ENCODE measurements around the gene JHY.

The JHY gene

DNA sequence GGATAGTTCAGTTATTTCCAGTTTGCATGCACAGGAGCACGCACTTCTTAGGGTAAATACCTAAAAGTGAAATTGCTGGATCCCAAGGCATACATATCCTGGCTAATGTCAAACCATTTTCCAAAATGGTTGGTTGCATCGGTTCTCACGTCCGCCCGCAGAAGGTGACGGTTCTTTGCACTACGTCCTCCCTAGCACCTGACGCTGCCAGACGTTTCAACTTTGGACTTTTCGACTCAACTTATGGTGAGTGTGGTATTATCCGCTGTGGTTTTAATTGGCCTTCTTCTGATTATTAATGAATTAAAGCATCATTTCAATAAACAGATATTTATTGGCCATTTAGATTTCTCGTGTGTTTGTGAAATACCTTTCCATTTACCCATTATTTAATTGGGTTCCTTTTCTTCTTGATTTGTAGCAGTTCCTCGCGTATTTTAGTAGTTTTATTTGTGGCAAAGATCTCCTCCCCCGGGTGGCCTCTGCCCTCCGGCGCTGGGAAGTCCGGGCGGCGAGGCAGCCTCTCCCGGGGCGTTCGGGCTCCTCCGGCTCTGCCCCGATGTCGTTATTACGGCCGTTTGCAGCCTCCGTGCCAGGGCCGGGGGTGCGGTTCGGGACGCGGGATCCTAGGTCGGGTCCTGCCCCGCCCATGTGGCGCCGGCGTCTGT lies at the start of gene JHY:
JHY (plus strand) TSS at position 571 of the 668 bp plus-strand sequence. CDS start 3,091 bp downstream, outside the sequence.
- Histone ChIP-seq H3K4me2 (ENCODE audit: low read length) (peak within 1 kb of the TSS; percentile 63), H3K9me2 (ENCODE audit: low read depth, low read length) (no peaks in the 10 kb centered on the region), H3K79me2 (ENCODE audit: insufficient read depth, low read length) (no peaks in the 10 kb centered on the region), H3K4me3 (ENCODE audit: low read depth, low read length, poor library complexity, severe bottlenecking) (peak within 1 kb of the TSS; percentile 61), H3K9me3 (ENCODE audit: low read length) (no peaks in the 10 kb centered on the region), H3K9ac (ENCODE audit: low read length) (peak within 1 kb of the TSS; percentile 45; the same call in 1 of the 2 replicates), H3K36me3 (ENCODE audit: insufficient read depth, low read length) (no peaks in the 10 kb centered on the region), H3F3A (ENCODE audit: insufficient read depth, low read length) (no peaks in the 10 kb centered on the region; the same call in 1 of the 2 replicates), H3K27ac (ENCODE audit: low read depth, low read length, poor library complexity, severe bottlenecking) (no peak within 1 kb of the TSS), H2AFZ (ENCODE audit: low read length) (no peak within 1 kb of the TSS), H3K27me3 (ENCODE audit: insufficient read depth, low read length) (no peaks in the 10 kb centered on the region), H4K20me1 (ENCODE audit: insufficient read depth, low read length) (no peaks in the 10 kb centered on the region), H3K4me1 (ENCODE audit: insufficient read depth, low read length, severe bottlenecking) (peaks cover 10% of the 10 kb centered on the region)
- TF ChIP-seq, protein P1, sequence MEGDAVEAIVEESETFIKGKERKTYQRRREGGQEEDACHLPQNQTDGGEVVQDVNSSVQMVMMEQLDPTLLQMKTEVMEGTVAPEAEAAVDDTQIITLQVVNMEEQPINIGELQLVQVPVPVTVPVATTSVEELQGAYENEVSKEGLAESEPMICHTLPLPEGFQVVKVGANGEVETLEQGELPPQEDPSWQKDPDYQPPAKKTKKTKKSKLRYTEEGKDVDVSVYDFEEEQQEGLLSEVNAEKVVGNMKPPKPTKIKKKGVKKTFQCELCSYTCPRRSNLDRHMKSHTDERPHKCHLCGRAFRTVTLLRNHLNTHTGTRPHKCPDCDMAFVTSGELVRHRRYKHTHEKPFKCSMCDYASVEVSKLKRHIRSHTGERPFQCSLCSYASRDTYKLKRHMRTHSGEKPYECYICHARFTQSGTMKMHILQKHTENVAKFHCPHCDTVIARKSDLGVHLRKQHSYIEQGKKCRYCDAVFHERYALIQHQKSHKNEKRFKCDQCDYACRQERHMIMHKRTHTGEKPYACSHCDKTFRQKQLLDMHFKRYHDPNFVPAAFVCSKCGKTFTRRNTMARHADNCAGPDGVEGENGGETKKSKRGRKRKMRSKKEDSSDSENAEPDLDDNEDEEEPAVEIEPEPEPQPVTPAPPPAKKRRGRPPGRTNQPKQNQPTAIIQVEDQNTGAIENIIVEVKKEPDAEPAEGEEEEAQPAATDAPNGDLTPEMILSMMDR (IDR thresholded peaks at IDR 0.05; ENCODE audit: low read length): no peak
- no peak for TF ChIP-seq EZH2 (IDR thresholded peaks at IDR 0.05; ENCODE audit: borderline replicate concordance, low read length)

DNA sequence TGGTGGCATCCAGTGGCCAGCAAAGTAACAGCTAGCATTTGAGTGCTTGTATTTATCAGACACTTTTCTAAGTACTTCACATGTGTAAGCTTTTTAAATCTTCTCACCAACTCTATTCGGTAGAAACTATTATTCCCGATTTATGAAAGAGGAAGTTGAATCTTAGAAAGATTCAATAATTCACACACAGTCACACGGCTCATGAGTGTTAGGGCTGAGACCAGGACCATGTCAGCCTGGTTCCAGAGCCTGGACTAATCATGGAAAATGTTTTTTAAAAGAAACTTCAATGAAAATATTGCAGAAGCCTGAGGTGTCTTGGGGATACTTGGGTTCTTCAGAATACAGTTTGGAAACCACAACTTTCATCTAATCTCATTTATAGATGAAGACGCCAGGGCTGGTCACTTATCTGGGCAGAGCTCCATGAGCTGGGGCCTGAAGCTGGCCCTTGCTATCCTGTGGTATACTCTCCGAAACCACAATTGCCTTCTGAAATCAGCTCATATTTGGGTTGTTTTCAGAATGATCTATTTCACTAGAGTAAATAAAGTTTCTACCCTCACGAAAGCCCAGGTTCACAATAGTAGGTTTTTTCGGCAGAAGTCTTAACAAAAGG lies 48.6 kb upstream of the JHY start:
- H2AFZ ChIP-seq (ENCODE audit: low read length): no peak overlapping the region
- H3K9me2 ChIP-seq (ENCODE audit: low read depth, low read length): no peaks in the 10 kb centered on the region
- H3K4me1 ChIP-seq (ENCODE audit: insufficient read depth, low read length, severe bottlenecking): peaks cover 21% of the 10 kb centered on the region
- H3K4me2 ChIP-seq (ENCODE audit: low read length): no peak overlapping the region
- no peaks in the 10 kb centered on the region for H3K27me3 ChIP-seq (ENCODE audit: insufficient read depth, low read length)
- H4K20me1 ChIP-seq (ENCODE audit: insufficient read depth, low read length): no peaks in the 10 kb centered on the region
- H3K36me3 ChIP-seq (ENCODE audit: insufficient read depth, low read length): no peaks in the 10 kb centered on the region
- no peaks in the 10 kb centered on the region for H3K9me3 ChIP-seq (ENCODE audit: low read length)
- TF ChIP-seq EZH2 (IDR thresholded peaks at IDR 0.05; ENCODE audit: borderline replicate concordance, low read length): no peak
- TF ChIP-seq, protein P1 (IDR thresholded peaks at IDR 0.05; ENCODE audit: low read length): no peak
- no peaks in the 10 kb centered on the region for H3K79me2 ChIP-seq (ENCODE audit: insufficient read depth, low read length)
- no peak overlapping the region for H3K27ac ChIP-seq (ENCODE audit: low read depth, low read length, poor library complexity, severe bottlenecking)
- no peak overlapping the region for H3K4me3 ChIP-seq (ENCODE audit: low read depth, low read length, poor library complexity, severe bottlenecking)
- no peaks in the 10 kb centered on the region for H3F3A ChIP-seq (ENCODE audit: insufficient read depth, low read length)
- H3K9ac ChIP-seq (ENCODE audit: low read length): no peak overlapping the region

DNA sequence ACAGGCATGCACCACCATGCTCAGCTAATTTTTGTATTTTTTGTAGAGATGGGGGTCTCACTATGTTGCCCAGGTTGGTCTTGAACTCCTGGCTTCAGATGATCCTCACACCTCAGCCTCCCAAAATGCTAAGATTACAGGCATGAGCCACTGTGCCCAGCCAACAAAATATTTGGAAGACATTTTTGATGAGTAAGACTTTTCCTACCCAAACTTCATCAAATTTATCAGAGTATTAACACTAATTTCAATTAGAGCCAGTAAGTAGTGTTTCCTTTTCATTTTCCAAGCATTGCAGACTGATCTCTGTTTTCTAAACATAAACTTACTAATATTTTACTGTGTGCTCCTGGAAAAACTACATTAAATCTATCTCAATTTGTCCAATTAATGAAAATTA lies 45.6 kb upstream of the JHY start:
- Histone ChIP-seq H3K4me3 (ENCODE audit: low read depth, low read length, poor library complexity, severe bottlenecking) (no peak overlapping the region), H4K20me1 (ENCODE audit: insufficient read depth, low read length) (no peaks in the 10 kb centered on the region), H3K4me1 (ENCODE audit: insufficient read depth, low read length, severe bottlenecking) (peaks cover 40% of the 10 kb centered on the region), H3K27me3 (ENCODE audit: insufficient read depth, low read length) (no peaks in the 10 kb centered on the region), H3K9ac (ENCODE audit: low read length) (no peak overlapping the region), H3F3A (ENCODE audit: insufficient read depth, low read length) (no peaks in the 10 kb centered on the region), H3K27ac (ENCODE audit: low read depth, low read length, poor library complexity, severe bottlenecking) (no peak overlapping the region), H2AFZ (ENCODE audit: low read length) (no peak overlapping the region), H3K9me3 (ENCODE audit: low read length) (no peaks in the 10 kb centered on the region), H3K36me3 (ENCODE audit: insufficient read depth, low read length) (no peaks in the 10 kb centered on the region), H3K79me2 (ENCODE audit: insufficient read depth, low read length) (no peaks in the 10 kb centered on the region), H3K4me2 (ENCODE audit: low read length) (no peak overlapping the region), H3K9me2 (ENCODE audit: low read depth, low read length) (no peaks in the 10 kb centered on the region)
- no peak for TF ChIP-seq EZH2 (IDR thresholded peaks at IDR 0.05; ENCODE audit: borderline replicate concordance, low read length)
- TF ChIP-seq, protein P1 (IDR thresholded peaks at IDR 0.05; ENCODE audit: low read length): no peak
